NK-92 (cell line): ENCODE measurements around the gene LRR1.
"Not testable (repeated sequence)": the region's sequence is repeated elsewhere in the genome, so short reads cannot be mapped to it uniquely, and the experiment has no call there.

ENCODE experiments used
- DNase-seq: peaks from one replicate; lab custom pipeline; 2025; ENCODE audit not compliant: unreplicated experiment; lab: John Stamatoyannopoulos, UW

The LRR1 gene

GRCh38 chr14:49585803-49586672, 12.7 kb upstream of the LRR1 start, which contains the start of gene RPS29:
RPS29 (minus strand) TSS chr14:49586380; CDS start chr14:49586346, 34 bp downstream.
- peak; percentile 87 for DNase-seq

- no peak for DNase-seq
These were observed 11.9 kb upstream of the LRR1 start for GRCh38 chr14:49586673-49587460.

GRCh38 chr14:49589387-49589786, 9.4 kb upstream of the LRR1 start:
- DNase-seq = no peak

GRCh38 chr14:49593016-49593415, 5.7 kb upstream of the LRR1 start:
- no peak for DNase-seq

- no peak for DNase-seq
These were observed 4.2 kb upstream of the LRR1 start for GRCh38 chr14:49594347-49595091.

GRCh38 chr14:49598189-49598484, 603 bp upstream of the LRR1 start:
- DNase-seq = no peak

GRCh38 chr14:49607583-49607982, 8.8 kb downstream of the LRR1 start:
- DNase-seq = no peak

GRCh38 chr14:49612251-49612650, 13.5 kb downstream of the LRR1 start:
- DNase-seq = no peak

GRCh38 chr14:49612671-49613070, 13.9 kb downstream of the LRR1 start:
- no peak for DNase-seq

- no peak for DNase-seq
These were observed 15.5 kb downstream of the LRR1 start for GRCh38 chr14:49614196-49614595.

- no peak for DNase-seq
These were observed 17.0 kb downstream of the LRR1 start for GRCh38 chr14:49615776-49616175.

GRCh38 chr14:49617852-49618519, 19.2 kb downstream of the LRR1 start:
- no peak for DNase-seq

GRCh38 chr14:49619273-49619672, 20.5 kb downstream of the LRR1 start:
- DNase-seq = not testable (repeated sequence)

GRCh38 chr14:49619730-49620129, 21.0 kb downstream of the LRR1 start:
- no peak for DNase-seq

- peak; percentile 61 for DNase-seq
These were observed 21.7 kb downstream of the LRR1 start, which contains the start of the genes MGAT2 and RPL36AL for GRCh38 chr14:49620182-49621113. MGAT2 (plus strand) TSS chr14:49620799; CDS start chr14:49621269, 470 bp downstream. RPL36AL (minus strand) TSS chr14:49620626; CDS start chr14:49619104, 1,522 bp downstream.

- DNase-seq = no peak
These were observed 22.6 kb downstream of the LRR1 start for GRCh38 chr14:49621114-49621881.

- no peak for DNase-seq
These were observed 23.4 kb downstream of the LRR1 start for GRCh38 chr14:49622022-49622607.

GRCh38 chr14:49623387-49623786, 24.6 kb downstream of the LRR1 start:
- DNase-seq = no peak
